Daoy (cell line): ENCODE measurements around the gene FGFR2. TPM values are rescaled to one million over a fixed set of nuclear protein-coding genes. Genes with fewer than 3 reads are reported as not detected.
A peak's percentile ranks its signal among the peaks of the same experiment; 100 is the strongest.
"Not testable (repeated sequence)": the region's sequence is repeated elsewhere in the genome, so short reads cannot be mapped to it uniquely, and the experiment has no call there.

Experiments
- DNase-seq: peaks from one replicate; pipeline ENCODE4 v3.0.0-alpha.2; 2015; ENCODE audit warnings: low read depth
- total RNA-seq: library from RNA; depleted of rRNA; stranded (reverse); fragments of >200 nt; shearing (Covaris generic); gene quantifications from 2 replicates; pipeline ENCODE4 v1.2.3, GENCODE V29; 2014

The FGFR2 gene
- total RNA-seq, 1 experiment from 2014 or later, result 1.9 TPM

- DNase-seq, result no peak
Observed at GRCh38 chr10:121524157-121524817, 74.0 kb downstream of the FGFR2 start.

GRCh38 chr10:121522831-121523230 is 75.4 kb downstream of the FGFR2 start:
- DNase-seq, result no peak

GRCh38 chr10:121521794-121522556 is 76.3 kb downstream of the FGFR2 start:
- DNase-seq, result no peak

- DNase-seq, result not testable (repeated sequence)
Observed at GRCh38 chr10:121520526-121520925, 77.7 kb downstream of the FGFR2 start.

GRCh38 chr10:121519901-121520493 is 78.2 kb downstream of the FGFR2 start:
- no peak for DNase-seq

GRCh38 chr10:121519411-121519810 is 78.8 kb downstream of the FGFR2 start:
- DNase-seq, result no peak

- DNase-seq, result no peak
Observed at GRCh38 chr10:121518333-121518732, 79.9 kb downstream of the FGFR2 start.

GRCh38 chr10:121516093-121516865 is 82.0 kb downstream of the FGFR2 start:
- no peak for DNase-seq

GRCh38 chr10:121514141-121514865 is 83.9 kb downstream of the FGFR2 start:
- DNase-seq, result no peak

- no peak for DNase-seq
Observed at GRCh38 chr10:121511943-121512342, 86.3 kb downstream of the FGFR2 start.

GRCh38 chr10:121511460-121511859 is 86.8 kb downstream of the FGFR2 start:
- DNase-seq, result no peak

- DNase-seq, result peak; percentile 75
Observed at GRCh38 chr10:121510201-121510771, 88.0 kb downstream of the FGFR2 start.

- DNase-seq, result no peak
Observed at GRCh38 chr10:121509796-121510195, 88.4 kb downstream of the FGFR2 start.

- DNase-seq, result no peak
Observed at GRCh38 chr10:121509112-121509511, 89.1 kb downstream of the FGFR2 start.

GRCh38 chr10:121503587-121504051 is 94.6 kb downstream of the FGFR2 start:
- DNase-seq, result no peak

- DNase-seq, result no peak
Observed at GRCh38 chr10:121501796-121502195, 96.4 kb downstream of the FGFR2 start.

- peak; percentile 30 for DNase-seq
Observed at GRCh38 chr10:121500701-121501332, 97.4 kb downstream of the FGFR2 start.

- no peak for DNase-seq
Observed at GRCh38 chr10:121497513-121498470, 100.5 kb downstream of the FGFR2 start.

GRCh38 chr10:121495719-121496118 is 102.5 kb downstream of the FGFR2 start:
- no peak for DNase-seq
